Naive thymus-derived CD4-positive, alpha-beta T cell (primary cell): ENCODE measurements around the gene AP2A2. TPM values are rescaled to one million over a fixed set of nuclear protein-coding genes. Genes with fewer than 3 reads are reported as not detected.
"Not testable (repeated sequence)": the region's sequence is repeated elsewhere in the genome, so short reads cannot be mapped to it uniquely, and the experiment has no call there.

ENCODE experiments used
- ATAC-seq: fragments of 150-1000 bp; cut with Tn5 transposase; 2 replicates; pipeline ENCODE4 v1.10.0; 2021; ENCODE audit warnings: mild to moderate bottlenecking, moderate library complexity
- CTCF ChIA-PET: fragments of 350-600 bp; sonication (Branson Sonifier 250); formaldehyde crosslinking; loops from one replicate; lab custom pipeline; 2021; ENCODE audit warnings: antibody characterized with exemption; lab: Charles Lee
- POLR2A ChIA-PET: fragments of 350-600 bp; sonication (Branson Sonifier 250); formaldehyde crosslinking; loops from one replicate; lab custom pipeline; 2021; ENCODE audit warnings: antibody characterized with exemption, inconsistent platforms; lab: Charles Lee
- DNase-seq, 9 donors: peaks; one replicate each; pipeline versions ENCODE4 v3.0.0 to v3.0.0-alpha.2; 2020 to 2022; ENCODE audit warnings: mixed read lengths in 1 of 9
- H3K27ac ChIP-seq: one replicate; pipeline ENCODE4 v1.7.0; 2013; ENCODE audit warnings: mild to moderate bottlenecking, low read depth, low read length, moderate library complexity
- H3K27me3 ChIP-seq, 2 donors: one replicate each; pipeline ENCODE4 v1.7.0; 2013; ENCODE audit warnings: low read length in 2 of 2, mild to moderate bottlenecking in 2 of 2, moderate library complexity in 2 of 2; ENCODE audit not compliant: control insufficient read depth in 2 of 2, insufficient read depth in 2 of 2
- H3K36me3 ChIP-seq, 3 experiments: 1 replicate in 2 of 3; 2 replicates in 1 of 3; pipeline ENCODE4 v1.7.0; 2013; ENCODE audit warnings: low read length in 3 of 3, mild to moderate bottlenecking in 3 of 3, moderate library complexity in 1 of 3; ENCODE audit not compliant: insufficient read depth in 3 of 3, control insufficient read depth in 2 of 3
- H3K4me1 ChIP-seq, 2 donors: one replicate each; pipeline ENCODE4 v1.7.0; 2013; ENCODE audit warnings: low read length in 2 of 2, mild to moderate bottlenecking in 2 of 2, moderate library complexity in 1 of 2; ENCODE audit not compliant: control insufficient read depth in 2 of 2, insufficient read depth in 2 of 2
- H3K4me3 ChIP-seq: 2 replicates; pipeline ENCODE4 v1.7.0; 2013; ENCODE audit warnings: mild to moderate bottlenecking, low read length
- H3K9me3 ChIP-seq, 3 experiments: 1 replicate in 2 of 3; 2 replicates in 1 of 3; pipeline ENCODE4 v1.7.0; 2013; ENCODE audit warnings: low read length in 3 of 3; ENCODE audit not compliant: control insufficient read depth in 2 of 3
- H3K27ac Mint-ChIP-seq, 9 donors: one replicate each; pipeline ENCODE4 v1.8.0; 2020 to 2022; ENCODE audit warnings: mixed read lengths in 9 of 9, mild to moderate bottlenecking in 8 of 9, moderate library complexity in 5 of 9, inconsistent platforms in 2 of 9
- H3K27me3 Mint-ChIP-seq, 5 donors: one replicate each; pipeline ENCODE4 v1.8.0; 2021 to 2022; ENCODE audit warnings: mixed read lengths in 5 of 5, mild to moderate bottlenecking in 1 of 5
- H3K36me3 Mint-ChIP-seq, 5 donors: one replicate each; pipeline ENCODE4 v1.8.0; 2020 to 2022; ENCODE audit warnings: mixed read lengths in 5 of 5, mild to moderate bottlenecking in 3 of 5, inconsistent platforms in 1 of 5
- H3K4me1 Mint-ChIP-seq, 7 donors: one replicate each; pipeline ENCODE4 v1.8.0; 2020 to 2022; ENCODE audit warnings: mixed read lengths in 7 of 7, mild to moderate bottlenecking in 3 of 7, inconsistent platforms in 1 of 7
- H3K4me3 Mint-ChIP-seq, 10 donors: one replicate each; pipeline ENCODE4 v1.8.0; 2020 to 2022; ENCODE audit warnings: mild to moderate bottlenecking in 10 of 10, mixed read lengths in 10 of 10, moderate library complexity in 6 of 10, inconsistent platforms in 2 of 10
- H3K9me3 Mint-ChIP-seq, 11 donors: one replicate each; pipeline ENCODE4 v1.8.0; 2020 to 2022; ENCODE audit warnings: mixed read lengths in 11 of 11, mild to moderate bottlenecking in 4 of 11, inconsistent platforms in 1 of 11, moderate library complexity in 1 of 11
- intact Hi-C, 2 donors: fragments of 100-400 bp; cut with micrococcal nuclease; formaldehyde crosslinking; loops; one replicate each; pipeline ENCODE4 v1.15.1; 2023
- polyA plus RNA-seq, 2 donors: library from polyadenylated mRNA; unstranded; fragments of 300-500 nt; fragmentation: Illumina TruSeq; gene quantifications; one replicate each; pipeline ENCODE4 v1.2.3, GENCODE V29; 2021
- total RNA-seq, 6 experiments: library from RNA in 5 of 6; stranded (reverse) in 5 of 6; gene quantifications; 1 replicate in 5 of 6; 2 replicates in 1 of 6; pipeline ENCODE4 v1.2.3 and lab custom pipeline; 2021 to 2026

The AP2A2 gene
- total and polyA plus RNA-seq, 7 experiments from 2014 or later: 8.7 to 93.3 (median 79.3) TPM

GRCh38 chr11:959608-960007, 33.9 kb downstream of the AP2A2 start:
- intact Hi-C loops: no loop called here
- Histone ChIP-seq H3K9me3 (no peaks in the 10 kb centered on the region), H3K4me1 (peaks cover 0 to 1% of the 10 kb centered on the region in 2 donors), H3K36me3 (peaks cover 0 to 59% (median 5%) of the 10 kb centered on the region in 3 experiments), H3K27ac (no peak overlapping the region), H3K27me3 (no peaks in the 10 kb centered on the region), H3K4me3 (no peak overlapping the region)
- ChIA-PET POLR2A (no interaction called here), CTCF (interaction anchor here (0.6 kb wide), 1 partner anchor 777 kb away, joined by 3 read pairs; no protein-coding TSS in a partner anchor)
- no peak overlapping the region for H3K4me3 Mint-ChIP-seq
- H3K36me3 Mint-ChIP-seq: peaks cover 0 to 35% (median 14%) of the 10 kb centered on the region in 5 donors
- DNase-seq: no peak
- no peaks in the 10 kb centered on the region for H3K27me3 Mint-ChIP-seq
- H3K4me1 Mint-ChIP-seq: peaks cover 2 to 32% (median 14%) of the 10 kb centered on the region in 7 donors
- no peak for ATAC-seq
- H3K9me3 Mint-ChIP-seq: peaks cover 0 to 5% (median 0%) of the 10 kb centered on the region in 11 donors
- H3K27ac Mint-ChIP-seq: peak overlapping the region in 2 of 9 donors; percentile 12 to 31

GRCh38 chr11:961310-961920, 35.7 kb downstream of the AP2A2 start:
- H3K9me3 Mint-ChIP-seq, H3K9me3 ChIP-seq, H3K4me3 ChIP-seq, CTCF ChIA-PET, POLR2A ChIA-PET, H3K27me3 ChIP-seq, H3K4me1 ChIP-seq, DNase-seq, H3K4me3 Mint-ChIP-seq, H3K27me3 Mint-ChIP-seq, H3K27ac ChIP-seq, intact Hi-C loops, ATAC-seq: not testable (repeated sequence)
- H3K36me3 ChIP-seq: peaks cover 0 to 55% (median 6%) of the 10 kb centered on the region in 3 experiments
- H3K36me3 Mint-ChIP-seq: peaks cover 0 to 36% (median 21%) of the 10 kb centered on the region in 5 donors
- peak overlapping the region in 1 of 9 donors; percentile 58 for H3K27ac Mint-ChIP-seq
- peaks cover 6 to 26% (median 14%) of the 10 kb centered on the region in 7 donors for H3K4me1 Mint-ChIP-seq

GRCh38 chr11:961921-962320, 36.3 kb downstream of the AP2A2 start:
- no peaks in the 10 kb centered on the region for H3K9me3 ChIP-seq
- ChIA-PET POLR2A (no interaction called here), CTCF (no interaction called here)
- ATAC-seq: no peak
- no peak for DNase-seq
- peak overlapping the region; percentile 29 for H3K27ac ChIP-seq
- H3K4me3 ChIP-seq: no peak overlapping the region
- H3K9me3 Mint-ChIP-seq: peaks cover 0 to 7% (median 0%) of the 10 kb centered on the region in 11 donors
- intact Hi-C loops: no loop called here
- H3K36me3 ChIP-seq: peaks cover 0 to 50% (median 6%) of the 10 kb centered on the region in 3 experiments
- H3K27ac Mint-ChIP-seq: peak overlapping the region in 3 of 9 donors; percentile 39 to 78 (median 71)
- no peaks in the 10 kb centered on the region for H3K27me3 ChIP-seq
- no peaks in the 10 kb centered on the region for H3K27me3 Mint-ChIP-seq
- no peaks in the 10 kb centered on the region for H3K4me1 ChIP-seq
- peaks cover 6 to 24% (median 16%) of the 10 kb centered on the region in 7 donors for H3K4me1 Mint-ChIP-seq
- peaks cover 0 to 36% (median 21%) of the 10 kb centered on the region in 5 donors for H3K36me3 Mint-ChIP-seq
- no peak overlapping the region for H3K4me3 Mint-ChIP-seq

- DNase-seq: no peak
- H3K4me3 Mint-ChIP-seq: no peak overlapping the region
- peaks cover 0 to 7% (median 0%) of the 10 kb centered on the region in 11 donors for H3K9me3 Mint-ChIP-seq
- peaks cover 0 to 34% (median 21%) of the 10 kb centered on the region in 5 donors for H3K36me3 Mint-ChIP-seq
- H3K27ac Mint-ChIP-seq: peak overlapping the region in 3 of 9 donors; percentile 14 to 43 (median 36)
- Histone ChIP-seq H3K4me3 (no peak overlapping the region), H3K4me1 (no peaks in the 10 kb centered on the region), H3K27ac (no peak overlapping the region), H3K36me3 (peaks cover 0 to 43% (median 6%) of the 10 kb centered on the region in 3 experiments), H3K27me3 (no peaks in the 10 kb centered on the region), H3K9me3 (no peaks in the 10 kb centered on the region)
- H3K4me1 Mint-ChIP-seq: peaks cover 6 to 21% (median 14%) of the 10 kb centered on the region in 7 donors
- no peaks in the 10 kb centered on the region for H3K27me3 Mint-ChIP-seq
- intact Hi-C loops: no loop called here
- CTCF ChIA-PET: interaction anchor here (0.9 kb wide), 1 partner anchor 34 kb away, joined by 3 read pairs; no protein-coding TSS in a partner anchor
- no peak for ATAC-seq
- POLR2A ChIA-PET: no interaction called here
These were observed 37.0 kb downstream of the AP2A2 start for GRCh38 chr11:962688-963087.

- no peak overlapping the region for H3K27ac ChIP-seq
- intact Hi-C loops: no loop called here
- H3K27me3 Mint-ChIP-seq: no peaks in the 10 kb centered on the region
- H3K27ac Mint-ChIP-seq: peak overlapping the region in 3 of 9 donors; percentile 14 to 48 (median 34)
- peaks cover 0 to 7% (median 0%) of the 10 kb centered on the region in 11 donors for H3K9me3 Mint-ChIP-seq
- DNase-seq (no peak), ATAC-seq (no peak)
- H3K36me3 Mint-ChIP-seq: peaks cover 0 to 28% (median 21%) of the 10 kb centered on the region in 5 donors
- peaks cover 0 to 33% (median 6%) of the 10 kb centered on the region in 3 experiments for H3K36me3 ChIP-seq
- H3K4me3 Mint-ChIP-seq: no peak overlapping the region
- H3K4me1 ChIP-seq: no peaks in the 10 kb centered on the region
- ChIA-PET POLR2A (no interaction called here), CTCF (interaction anchor here (0.7 kb wide), 1 partner anchor 11 kb away, joined by 3 read pairs; no protein-coding TSS in a partner anchor)
- no peak overlapping the region for H3K4me3 ChIP-seq
- H3K9me3 ChIP-seq: no peaks in the 10 kb centered on the region
- peaks cover 6 to 26% (median 16%) of the 10 kb centered on the region in 7 donors for H3K4me1 Mint-ChIP-seq
- no peaks in the 10 kb centered on the region for H3K27me3 ChIP-seq
These were observed 38.2 kb downstream of the AP2A2 start for GRCh38 chr11:963852-964251.

GRCh38 chr11:965206-965775, 39.6 kb downstream of the AP2A2 start:
- POLR2A ChIA-PET: no interaction called here

More at GRCh38 chr11:965206-965775, 39.6 kb downstream of the AP2A2 start:
- Histone ChIP-seq H3K27me3 (no peaks in the 10 kb centered on the region), H3K4me1 (peaks cover 7% of the 10 kb centered on the region in 2 donors), H3K36me3 (peaks cover 0 to 19% (median 3%) of the 10 kb centered on the region in 3 experiments), H3K9me3 (no peaks in the 10 kb centered on the region), H3K27ac (no peak overlapping the region), H3K4me3 (no peak overlapping the region)
- intact Hi-C loops: no loop called here
- Mint-ChIP-seq H3K9me3 (peaks cover 0 to 7% (median 0%) of the 10 kb centered on the region in 11 donors), H3K27ac (no peak overlapping the region), H3K27me3 (no peaks in the 10 kb centered on the region), H3K4me3 (no peak overlapping the region), H3K4me1 (peaks cover 13 to 36% (median 27%) of the 10 kb centered on the region in 7 donors), H3K36me3 (peaks cover 0 to 28% (median 22%) of the 10 kb centered on the region in 5 donors)
- CTCF ChIA-PET: no interaction called here
- ATAC-seq (peak; percentile 23), DNase-seq (peak in 1 of 9 donors; percentile 13)
